Activated CD8-positive, alpha-beta memory T cell treated with anti-CD3 and anti-CD28 coated beads, Interleukin-2, amount 50 U/mL, for 24 hours (primary cell): ENCODE measurements around the gene METTL26.

ENCODE experiments used
- DNase-seq: peaks from one replicate; pipeline ENCODE4 v3.0.0-alpha.2; 2020; ENCODE audit errors: extremely low read depth

The METTL26 gene

GRCh38 chr16:638034-638543, 2.0 kb upstream of the METTL26 start:
- DNase-seq = no peak

DNA sequence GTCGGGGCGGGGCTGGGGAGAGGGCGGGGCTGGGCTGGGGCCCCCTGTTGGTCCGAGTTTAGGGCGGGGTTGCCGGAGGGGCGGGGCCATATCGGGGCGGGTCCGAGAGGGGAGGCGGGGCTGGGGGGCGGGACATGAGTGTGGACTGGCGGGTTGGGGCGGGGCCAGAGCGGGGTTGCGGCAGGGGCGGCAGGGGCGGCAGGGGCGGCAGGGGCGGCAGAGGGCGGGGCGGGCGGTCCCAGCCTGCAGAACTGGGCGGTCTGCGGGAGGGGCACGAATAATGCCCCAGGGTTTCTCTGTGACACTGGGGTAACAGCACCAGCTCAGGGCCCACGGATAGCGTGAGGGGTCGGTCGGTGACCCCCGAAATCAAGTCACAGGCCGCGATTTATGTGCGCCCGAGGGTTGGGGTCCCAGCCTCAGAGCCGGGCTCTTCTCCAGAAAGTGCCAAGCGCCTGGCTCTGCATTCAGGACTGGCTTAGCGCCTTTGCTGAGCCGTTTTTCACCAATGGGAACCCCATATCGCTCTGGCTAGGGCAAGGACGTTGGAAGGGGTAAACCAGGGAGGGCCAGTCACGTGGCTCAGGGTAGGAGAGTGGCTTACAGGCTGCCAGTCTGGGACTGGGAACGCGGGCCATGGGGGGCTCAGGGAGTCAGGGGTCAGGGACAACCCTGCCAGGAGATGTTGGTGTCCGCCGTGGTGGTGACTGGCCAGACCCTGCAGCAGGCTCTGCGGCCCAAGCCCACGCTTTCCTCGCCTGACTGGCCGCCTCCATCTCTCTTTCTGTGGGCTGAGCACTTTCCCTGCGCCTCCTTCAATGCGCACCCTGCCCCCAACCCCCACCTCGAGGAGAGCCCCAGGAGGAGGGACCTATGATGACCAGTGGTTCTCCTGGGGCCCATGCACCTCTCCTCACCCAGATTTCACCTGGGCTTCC, 1.2 kb upstream of the METTL26 start:
- DNase-seq = peak; percentile 62

DNA sequence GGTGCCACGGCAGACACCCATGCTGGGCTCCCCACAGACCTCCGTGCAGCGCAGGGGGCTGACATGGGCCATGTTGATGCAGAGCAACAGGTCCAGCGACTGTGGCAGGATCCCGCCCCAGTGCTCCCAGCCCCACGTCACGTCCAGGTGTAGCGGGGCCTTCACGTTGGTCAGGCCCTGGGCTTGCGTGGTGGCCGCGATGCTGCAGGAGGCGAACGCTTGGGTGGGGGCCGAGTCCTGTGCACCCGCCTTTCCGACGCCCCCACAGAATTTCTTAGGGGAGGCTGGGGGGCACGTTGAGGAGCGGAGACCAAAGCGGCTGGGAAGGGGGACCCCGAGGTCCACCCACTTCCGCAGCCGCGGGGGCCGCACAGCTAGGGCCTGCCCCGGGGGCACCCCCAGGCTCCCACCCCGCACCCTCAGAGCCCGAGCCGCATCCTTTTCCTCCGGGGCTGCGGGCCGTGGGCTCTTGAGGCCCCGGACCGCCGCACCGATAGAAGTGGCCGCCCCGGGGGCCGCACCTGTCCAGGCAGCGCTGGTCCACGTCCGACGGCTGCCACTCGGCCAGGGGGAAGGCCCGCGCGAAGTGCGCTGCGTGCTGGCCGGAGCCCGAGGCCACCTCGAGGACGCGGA, 416 bp downstream of the METTL26 start:
- DNase-seq = no peak

- DNase-seq = no peak
These were observed 1.1 kb downstream of the METTL26 start for GRCh38 chr16:634996-635395.

DNA sequence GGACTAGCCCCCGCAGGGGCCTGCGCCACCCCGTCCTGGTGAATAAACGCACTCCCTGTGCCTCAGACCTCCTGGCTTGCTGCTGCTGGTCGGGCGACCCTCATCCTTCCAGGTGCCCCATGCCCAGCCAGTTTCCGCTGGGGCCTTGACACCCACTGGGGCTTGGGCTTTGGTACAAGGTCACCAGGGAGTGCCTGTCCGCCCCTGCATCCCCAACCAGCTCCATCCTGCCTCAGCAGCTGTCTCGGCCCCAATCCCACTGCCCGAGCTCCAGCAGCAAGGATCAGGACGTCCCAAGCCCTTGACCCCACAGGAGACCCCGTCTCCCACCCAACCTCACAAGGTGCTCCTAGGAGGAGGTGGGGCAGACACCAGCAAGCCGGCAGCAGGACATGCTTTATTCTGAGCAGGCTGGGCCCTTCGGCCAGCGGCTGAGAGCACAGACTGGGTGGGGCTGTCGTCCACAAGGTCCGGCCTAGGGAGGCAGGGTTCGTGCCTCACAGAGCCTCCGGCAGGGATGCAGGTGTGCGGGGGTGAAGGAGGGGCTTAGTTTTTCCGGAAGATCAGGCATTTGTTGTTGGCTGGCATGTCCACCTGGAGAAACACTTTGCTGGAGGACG, 1.9 kb downstream of the METTL26 start:
- DNase-seq = no peak

DNA sequence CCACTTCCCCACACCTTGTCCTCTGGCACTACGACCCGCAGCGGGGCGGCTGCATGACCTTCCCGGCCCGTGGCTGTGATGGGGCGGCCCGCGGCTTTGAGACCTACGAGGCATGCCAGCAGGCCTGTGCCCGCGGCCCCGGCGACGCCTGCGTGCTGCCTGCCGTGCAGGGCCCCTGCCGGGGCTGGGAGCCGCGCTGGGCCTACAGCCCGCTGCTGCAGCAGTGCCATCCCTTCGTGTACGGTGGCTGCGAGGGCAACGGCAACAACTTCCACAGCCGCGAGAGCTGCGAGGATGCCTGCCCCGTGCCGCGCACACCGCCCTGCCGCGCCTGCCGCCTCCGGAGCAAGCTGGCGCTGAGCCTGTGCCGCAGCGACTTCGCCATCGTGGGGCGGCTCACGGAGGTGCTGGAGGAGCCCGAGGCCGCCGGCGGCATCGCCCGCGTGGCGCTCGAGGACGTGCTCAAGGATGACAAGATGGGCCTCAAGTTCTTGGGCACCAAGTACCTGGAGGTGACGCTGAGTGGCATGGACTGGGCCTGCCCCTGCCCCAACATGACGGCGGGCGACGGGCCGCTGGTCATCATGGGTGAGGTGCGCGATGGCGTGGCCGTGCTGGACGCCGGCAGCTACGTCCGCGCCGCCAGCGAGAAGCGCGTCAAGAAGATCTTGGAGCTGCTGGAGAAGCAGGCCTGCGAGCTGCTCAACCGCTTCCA, 2.6 kb downstream of the METTL26 start:
- no peak for DNase-seq

DNA sequence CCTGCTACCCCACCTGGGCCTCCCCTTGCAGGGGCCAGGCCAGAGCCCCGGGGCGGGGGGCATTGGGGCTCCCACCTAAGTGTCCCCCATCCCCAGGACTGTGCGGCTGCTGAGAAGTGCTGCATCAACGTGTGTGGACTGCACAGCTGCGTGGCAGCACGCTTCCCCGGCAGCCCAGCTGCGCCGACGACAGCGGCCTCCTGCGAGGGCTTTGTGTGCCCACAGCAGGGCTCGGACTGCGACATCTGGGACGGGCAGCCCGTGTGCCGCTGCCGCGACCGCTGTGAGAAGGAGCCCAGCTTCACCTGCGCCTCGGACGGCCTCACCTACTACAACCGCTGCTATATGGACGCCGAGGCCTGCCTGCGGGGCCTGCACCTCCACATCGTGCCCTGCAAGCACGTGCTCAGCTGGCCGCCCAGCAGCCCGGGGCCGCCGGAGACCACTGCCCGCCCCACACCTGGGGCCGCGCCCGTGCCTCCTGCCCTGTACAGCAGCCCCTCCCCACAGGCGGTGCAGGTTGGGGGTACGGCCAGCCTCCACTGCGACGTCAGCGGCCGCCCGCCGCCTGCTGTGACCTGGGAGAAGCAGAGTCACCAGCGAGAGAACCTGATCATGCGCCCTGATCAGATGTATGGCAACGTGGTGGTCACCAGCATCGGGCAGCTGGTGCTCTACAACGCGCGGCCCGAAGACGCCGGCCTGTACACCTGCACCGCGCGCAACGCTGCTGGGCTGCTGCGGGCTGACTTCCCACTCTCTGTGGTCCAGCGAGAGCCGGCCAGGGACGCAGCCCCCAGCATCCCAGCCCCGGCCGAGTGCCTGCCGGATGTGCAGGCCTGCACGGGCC, 3.4 kb downstream of the METTL26 start:
- no peak for DNase-seq

GRCh38 chr16:631808-632358, 4.2 kb downstream of the METTL26 start:
- no peak for DNase-seq

GRCh38 chr16:630815-631405, 5.2 kb downstream of the METTL26 start, which contains the start of gene WFIKKN1:
Gene WFIKKN1 (plus strand): TSS chr16:630985. CDS start chr16:631254, 269 bp downstream.
- no peak for DNase-seq

- no peak for DNase-seq
These were observed 5.8 kb downstream of the METTL26 start for GRCh38 chr16:630249-630814.

- no peak for DNase-seq
These were observed 6.3 kb downstream of the METTL26 start for GRCh38 chr16:629833-630248.

DNA sequence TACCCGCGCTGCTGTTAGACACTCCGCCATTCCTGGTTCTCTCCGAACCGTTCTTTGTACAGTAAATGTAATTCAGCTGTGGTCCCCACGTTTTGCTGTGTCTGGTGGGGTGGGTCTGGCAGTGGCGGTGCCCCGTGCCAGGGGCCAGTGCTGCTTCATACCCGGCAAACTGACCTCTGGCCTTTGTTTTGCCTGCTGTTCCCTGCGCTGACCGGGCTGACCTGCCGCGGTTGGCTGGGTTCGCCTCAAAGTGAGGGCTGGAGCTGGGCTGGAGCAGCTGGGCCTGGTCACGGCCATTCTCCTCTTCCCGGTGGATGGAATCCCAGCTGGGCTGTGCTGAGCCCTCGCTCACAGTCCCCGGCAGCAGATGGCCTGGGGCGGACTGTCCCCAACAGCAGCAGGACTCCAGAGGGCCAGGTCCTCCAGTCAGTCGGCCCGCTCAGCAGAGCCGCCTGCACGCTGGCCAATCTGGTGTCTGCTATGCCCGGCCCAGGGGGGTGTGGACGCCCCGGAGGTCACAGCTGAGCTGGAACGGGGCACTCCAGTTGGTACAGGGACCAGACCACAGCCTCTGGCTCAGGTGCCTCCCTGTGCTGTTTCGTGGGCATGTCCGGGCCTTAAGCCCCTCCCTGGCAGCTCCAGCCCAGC, 6.8 kb downstream of the METTL26 start:
- DNase-seq = no peak

DNA sequence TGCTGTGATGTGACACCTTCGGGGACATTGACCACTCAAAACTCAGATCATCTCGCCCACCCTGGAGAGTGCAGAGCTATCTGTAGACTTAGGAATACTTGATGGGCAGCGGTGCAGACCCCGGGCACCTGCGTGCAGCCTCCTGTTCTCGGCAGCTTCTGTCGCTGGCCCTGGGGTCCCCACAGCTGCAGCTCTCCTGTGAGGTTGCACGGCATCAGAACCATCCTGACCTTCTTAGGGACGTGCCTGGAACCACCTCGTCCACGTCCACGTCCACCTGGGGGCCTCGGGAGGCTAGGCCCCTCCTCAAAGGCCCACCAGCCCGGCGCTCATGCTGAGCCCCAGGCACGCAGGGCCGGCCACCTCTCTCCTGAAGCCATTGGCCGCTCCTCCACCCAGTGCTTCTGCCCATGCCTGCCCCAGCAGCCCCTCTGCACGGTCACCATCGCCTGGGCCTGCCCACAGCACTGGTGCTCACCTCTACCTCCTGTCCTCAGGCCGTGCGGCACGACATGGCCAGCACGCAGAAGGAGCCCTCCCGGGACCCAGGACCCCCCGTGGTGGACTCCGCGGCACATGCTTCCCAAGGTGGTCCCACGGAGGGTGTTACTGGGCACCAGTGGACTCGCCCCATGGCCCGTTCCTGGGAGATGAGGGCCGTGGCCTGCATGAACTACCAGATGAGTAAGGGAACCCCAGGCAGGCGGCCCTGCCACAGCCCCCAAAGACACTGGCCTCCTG, 7.6 kb downstream of the METTL26 start:
- no peak for DNase-seq

GRCh38 chr16:627454-628239, 8.5 kb downstream of the METTL26 start:
- no peak for DNase-seq

DNA sequence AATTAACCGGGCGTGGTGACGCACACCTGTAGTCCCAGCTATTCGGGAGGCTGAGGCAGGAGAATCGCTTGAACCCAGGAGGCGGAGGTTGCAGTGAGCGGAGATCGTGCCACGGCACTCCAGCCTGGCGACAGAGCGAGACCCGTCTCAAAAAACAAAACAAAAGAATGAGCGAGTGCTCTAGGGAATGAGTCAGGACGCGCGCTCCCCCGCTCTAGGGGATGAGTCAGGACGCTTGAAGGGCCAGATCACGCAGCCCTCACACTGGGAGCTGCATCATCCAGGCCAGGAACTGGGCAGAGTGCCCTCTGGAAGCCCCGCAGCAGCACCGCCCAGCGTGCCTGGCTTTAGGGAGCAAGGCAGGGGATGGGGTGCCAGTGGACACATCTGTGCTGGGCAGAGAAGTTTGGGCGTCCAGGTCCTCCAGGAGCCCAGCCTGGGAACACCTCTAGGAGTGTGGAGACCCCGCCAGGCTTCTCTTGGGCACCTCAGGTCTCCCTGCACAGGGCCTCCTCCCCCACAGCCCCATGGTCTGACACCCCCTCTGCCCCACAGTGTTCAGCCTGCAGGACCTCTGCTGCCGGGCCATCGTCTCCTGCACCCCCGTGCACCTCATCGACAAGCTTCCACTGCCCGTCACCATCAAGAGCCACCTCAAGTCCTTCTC, 9.2 kb downstream of the METTL26 start:
- DNase-seq = no peak

DNA sequence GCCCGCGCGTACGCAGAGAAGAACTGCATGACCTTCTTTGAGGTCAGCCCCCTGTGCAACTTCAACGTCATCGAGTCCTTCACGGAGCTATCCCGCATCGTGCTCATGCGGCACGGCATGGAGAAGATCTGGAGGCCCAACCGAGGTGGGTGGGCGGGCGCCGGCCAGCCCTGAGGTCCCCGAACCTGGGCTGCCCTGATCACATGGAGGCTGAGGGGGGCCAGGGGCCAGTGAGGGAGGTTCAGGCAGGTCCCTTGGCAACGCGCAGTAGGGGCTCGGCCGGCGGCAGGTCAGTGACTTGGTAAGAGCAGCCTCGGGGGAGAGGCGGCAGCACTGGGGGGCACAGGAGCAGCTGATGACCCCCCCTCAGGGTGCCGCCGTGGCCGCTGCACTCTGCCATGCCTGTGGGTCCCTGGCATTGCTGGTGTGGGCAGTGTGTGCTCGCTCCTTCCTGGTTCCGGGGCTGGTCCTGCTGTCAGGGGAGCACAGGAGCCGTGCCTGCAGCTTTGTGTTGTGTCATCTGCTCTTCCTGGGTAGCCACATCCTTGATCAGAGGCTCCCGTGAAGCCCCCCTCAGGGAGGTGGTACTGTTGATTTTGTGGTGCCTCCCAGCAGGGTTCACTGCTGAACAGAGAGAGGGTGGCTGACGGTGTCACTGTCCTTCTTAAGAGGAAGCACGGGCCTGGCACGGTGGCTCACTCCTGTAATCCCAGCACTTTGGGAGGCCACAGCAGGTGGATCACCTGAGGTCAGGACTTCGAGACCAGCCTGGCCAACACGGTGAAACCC, 9.9 kb downstream of the METTL26 start:
- no peak for DNase-seq
